ENCODE results near the gene PPP1R13B.

GRCh38 chr14:103739793-103740501, 107.4 kb downstream of the PPP1R13B start:
- TF ChIP-seq POLR2A (IDR thresholded peaks at IDR 0.05; ENCODE audit: borderline replicate concordance, extremely low read depth, insufficient read depth, insufficient read length) (no peak), CTCF (IDR thresholded peaks at IDR 0.05 in 2 of 3, conservative IDR thresholded peaks at IDR 0.05 in 1 of 3; ENCODE audit: borderline replicate concordance in 1 of 3, insufficient read depth in 1 of 3, low read depth in 2 of 3, low read length in 2 of 3) (no peak), REST (IDR thresholded peaks at IDR 0.05; ENCODE audit: low read depth) (no peak), CEBPB (IDR thresholded peaks at IDR 0.05; ENCODE audit: low read depth) (no peak), EZH2 (IDR thresholded peaks at IDR 0.05) (no peak), RAD21 (IDR thresholded peaks at IDR 0.05; ENCODE audit: low read depth) (no peak), EGR1 (IDR thresholded peaks at IDR 0.05; ENCODE audit: low read depth) (no peak), POLR2AphosphoS5 (IDR thresholded peaks at IDR 0.05; ENCODE audit: low read depth, low read length) (no peak)
